Measurements from ENCODE around the gene FBXW12.
A peak's percentile ranks its signal among the peaks of the same experiment; 100 is the strongest.

FBXW12 gene

DNA sequence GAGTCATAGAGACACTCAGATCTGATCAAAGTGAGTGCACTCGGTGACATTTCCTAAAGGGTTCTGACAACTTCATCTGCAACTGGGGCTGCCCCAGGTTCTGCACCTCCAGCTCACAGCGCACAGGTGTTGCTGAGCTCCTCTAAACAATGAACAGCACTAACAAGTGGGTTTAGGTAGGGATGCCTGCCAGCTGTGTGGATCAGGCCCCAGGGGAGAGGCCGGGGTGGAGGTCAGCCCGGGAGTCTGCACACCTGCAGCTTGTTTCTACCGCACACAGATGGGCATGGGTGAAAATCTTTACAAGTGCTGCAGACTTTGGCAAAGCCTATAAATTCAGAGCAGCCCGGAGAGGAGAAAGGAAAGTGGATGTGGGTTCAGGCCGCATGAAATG is 355 bp downstream of the FBXW12 start:
- no peak for DNase-seq (ENCODE audit: low spot score)
- Histone ChIP-seq H3K27ac (replicated peaks; ENCODE audit: low read length) (no peak overlapping the region), H2AFZ (ENCODE audit: low read length) (no peak overlapping the region), H2BK120ac (ENCODE audit: low read depth, low read length) (no peak overlapping the region), H3K4me1 (ENCODE audit: control insufficient read depth in 2 of 2, insufficient read depth in 1 of 2, low read depth in 1 of 2, low read length in 2 of 2) (peaks cover 3 to 12% of the 10 kb centered on the region in 2 donors), H2AK5ac (ENCODE audit: low read depth, low read length) (no peak overlapping the region), H3K27me3 (ENCODE audit: control insufficient read depth in 3 of 3, insufficient read depth in 3 of 3, low read depth in 1 of 3, low read length in 3 of 3) (peaks cover 0 to 17% (median 0%) of the 10 kb centered on the region in 3 experiments), H3K4me2 (ENCODE audit: insufficient read depth, low read length, poor library complexity, severe bottlenecking) (no peak overlapping the region), H3K79me1 (ENCODE audit: low read depth, low read length) (no peaks in the 10 kb centered on the region), H3K36me3 (replicated peaks in 1 of 2; ENCODE audit: control insufficient read depth in 2 of 2, insufficient read depth in 2 of 2, low read length in 2 of 2) (no peaks in the 10 kb centered on the region), H4K91ac (ENCODE audit: low read depth, low read length, poor library complexity) (no peak overlapping the region), H2BK15ac (ENCODE audit: low read length) (no peak overlapping the region), H3K14ac (ENCODE audit: low read length) (no peak overlapping the region), H3K9me3 (replicated peaks in 1 of 2; ENCODE audit: control insufficient read depth in 2 of 2, insufficient read depth in 1 of 2, low read depth in 1 of 2, low read length in 2 of 2) (no peaks in the 10 kb centered on the region), H4K8ac (ENCODE audit: low read depth, low read length) (no peak overlapping the region), H3K4me3 (ENCODE audit: low read length in 2 of 2) (no peak overlapping the region), H3K9ac (ENCODE audit: low read depth, low read length, poor library complexity) (no peak overlapping the region), H3K23ac (ENCODE audit: low read depth, low read length, poor library complexity) (no peak overlapping the region), H2BK5ac (ENCODE audit: low read length) (no peak overlapping the region), H3K18ac (ENCODE audit: low read length) (no peak overlapping the region), H3K4ac (ENCODE audit: low read length) (no peak overlapping the region), H2BK12ac (ENCODE audit: low read length) (no peak overlapping the region)
- WGBS, 2 donors (ENCODE audit: extremely low coverage in 2 of 2, insufficient read length in 2 of 2, insufficient replicate concordance in 1 of 2): no CpG with 5 or more reads among the region's 7 CpGs

DNA sequence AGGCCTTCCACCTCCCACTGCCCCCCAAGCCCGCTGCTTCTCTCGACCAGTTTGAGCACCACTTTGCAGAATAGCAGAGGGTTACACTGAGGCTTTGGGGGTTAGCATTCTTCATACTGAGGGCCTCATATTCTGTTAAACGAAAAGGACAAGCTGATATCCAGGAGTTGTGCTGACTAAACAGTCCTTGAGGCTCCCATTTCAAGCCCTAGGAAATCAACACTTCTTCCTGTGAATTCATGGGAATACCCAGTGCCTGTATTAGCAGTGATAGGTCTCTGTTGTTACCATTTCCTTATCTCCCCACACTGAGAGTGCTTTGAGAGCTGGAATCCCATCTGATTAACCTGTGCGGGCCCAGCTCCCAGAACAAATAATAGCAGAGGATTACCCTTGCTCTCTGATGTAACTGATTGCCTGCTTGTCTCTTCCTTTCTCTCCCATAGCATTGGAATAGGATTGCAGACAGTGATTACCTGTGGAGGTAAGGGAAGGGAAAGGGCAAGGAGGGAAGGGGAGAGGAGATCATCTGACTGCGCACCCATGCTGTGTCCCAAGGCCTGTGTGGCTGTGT is 930 bp downstream of the FBXW12 start:
- no peak overlapping the region for H3K18ac ChIP-seq (ENCODE audit: low read length)
- H4K8ac ChIP-seq (ENCODE audit: low read depth, low read length): peak overlapping the region; percentile 32
- no peak overlapping the region for H2BK12ac ChIP-seq (ENCODE audit: low read length)
- no peaks in the 10 kb centered on the region for H3K36me3 ChIP-seq (replicated peaks in 1 of 2; ENCODE audit: control insufficient read depth in 2 of 2, insufficient read depth in 2 of 2, low read length in 2 of 2)
- H3K4ac ChIP-seq (ENCODE audit: low read length): no peak overlapping the region
- H3K4me1 ChIP-seq (ENCODE audit: control insufficient read depth in 2 of 2, insufficient read depth in 1 of 2, low read depth in 1 of 2, low read length in 2 of 2): peaks cover 3 to 12% of the 10 kb centered on the region in 2 donors
- no peak overlapping the region for H3K4me3 ChIP-seq (ENCODE audit: low read length in 2 of 2)
- no peaks in the 10 kb centered on the region for H3K79me1 ChIP-seq (ENCODE audit: low read depth, low read length)
- no peak overlapping the region for H3K9ac ChIP-seq (ENCODE audit: low read depth, low read length, poor library complexity)
- WGBS, 2 donors (ENCODE audit: extremely low coverage in 2 of 2, insufficient read length in 2 of 2, insufficient replicate concordance in 1 of 2): no CpG with 5 or more reads among the region's 5 CpGs
- H3K4me2 ChIP-seq (ENCODE audit: insufficient read depth, low read length, poor library complexity, severe bottlenecking): no peak overlapping the region
- DNase-seq (ENCODE audit: low spot score): no peak
- H2BK120ac ChIP-seq (ENCODE audit: low read depth, low read length): no peak overlapping the region
- no peak overlapping the region for H2AFZ ChIP-seq (ENCODE audit: low read length)
- no peak overlapping the region for H4K91ac ChIP-seq (ENCODE audit: low read depth, low read length, poor library complexity)
- H2BK5ac ChIP-seq (ENCODE audit: low read length): no peak overlapping the region
- H3K9me3 ChIP-seq (replicated peaks in 1 of 2; ENCODE audit: control insufficient read depth in 2 of 2, insufficient read depth in 1 of 2, low read depth in 1 of 2, low read length in 2 of 2): no peaks in the 10 kb centered on the region
- H2BK15ac ChIP-seq (ENCODE audit: low read length): no peak overlapping the region
- no peak overlapping the region for H3K14ac ChIP-seq (ENCODE audit: low read length)
- H2AK5ac ChIP-seq (ENCODE audit: low read depth, low read length): no peak overlapping the region
- H3K27me3 ChIP-seq (ENCODE audit: control insufficient read depth in 3 of 3, insufficient read depth in 3 of 3, low read depth in 1 of 3, low read length in 3 of 3): peaks cover 0 to 13% (median 0%) of the 10 kb centered on the region in 3 experiments
- H3K27ac ChIP-seq (replicated peaks; ENCODE audit: low read length): no peak overlapping the region
- no peak overlapping the region for H3K23ac ChIP-seq (ENCODE audit: low read depth, low read length, poor library complexity)

DNA sequence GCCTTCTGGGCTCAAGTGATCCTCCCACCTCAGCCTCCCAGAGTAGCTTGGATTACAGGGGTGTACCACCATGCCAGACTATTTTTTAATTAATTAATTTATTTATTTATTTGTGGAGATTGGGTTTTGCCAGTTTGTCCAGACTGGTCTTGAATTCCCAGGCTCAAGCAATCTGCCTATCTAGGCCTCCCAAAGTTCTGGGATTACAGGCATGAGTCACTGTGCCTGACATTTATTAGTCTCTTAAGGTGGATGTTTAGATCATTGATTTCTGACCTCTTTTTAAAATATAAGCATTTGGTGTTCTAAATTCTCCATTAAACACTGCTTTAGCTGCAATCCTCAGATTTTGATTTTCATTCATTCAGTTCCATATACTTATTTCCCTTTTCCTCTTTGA is 15.6 kb downstream of the FBXW12 start:
- Histone ChIP-seq H3K27ac (replicated peaks; ENCODE audit: low read length) (no peak overlapping the region), H3K4me1 (ENCODE audit: control insufficient read depth in 2 of 2, insufficient read depth in 1 of 2, low read depth in 1 of 2, low read length in 2 of 2) (no peaks in the 10 kb centered on the region), H3K23ac (ENCODE audit: low read depth, low read length, poor library complexity) (no peak overlapping the region), H3K4me3 (ENCODE audit: low read length in 2 of 2) (no peak overlapping the region), H3K36me3 (replicated peaks in 1 of 2; ENCODE audit: control insufficient read depth in 2 of 2, insufficient read depth in 2 of 2, low read length in 2 of 2) (no peaks in the 10 kb centered on the region), H2BK120ac (ENCODE audit: low read depth, low read length) (no peak overlapping the region), H2AK5ac (ENCODE audit: low read depth, low read length) (no peak overlapping the region), H2BK5ac (ENCODE audit: low read length) (no peak overlapping the region), H3K9ac (ENCODE audit: low read depth, low read length, poor library complexity) (no peak overlapping the region), H3K4me2 (ENCODE audit: insufficient read depth, low read length, poor library complexity, severe bottlenecking) (no peak overlapping the region), H3K9me3 (replicated peaks in 1 of 2; ENCODE audit: control insufficient read depth in 2 of 2, insufficient read depth in 1 of 2, low read depth in 1 of 2, low read length in 2 of 2) (no peaks in the 10 kb centered on the region), H2AFZ (ENCODE audit: low read length) (no peak overlapping the region), H2BK15ac (ENCODE audit: low read length) (no peak overlapping the region), H3K4ac (ENCODE audit: low read length) (no peak overlapping the region), H2BK12ac (ENCODE audit: low read length) (no peak overlapping the region), H4K91ac (ENCODE audit: low read depth, low read length, poor library complexity) (no peak overlapping the region), H3K18ac (ENCODE audit: low read length) (no peak overlapping the region), H3K27me3 (ENCODE audit: control insufficient read depth in 3 of 3, insufficient read depth in 3 of 3, low read depth in 1 of 3, low read length in 3 of 3) (peaks cover 0 to 21% (median 0%) of the 10 kb centered on the region in 3 experiments), H3K79me1 (ENCODE audit: low read depth, low read length) (no peaks in the 10 kb centered on the region), H4K8ac (ENCODE audit: low read depth, low read length) (no peak overlapping the region), H3K14ac (ENCODE audit: low read length) (no peak overlapping the region)
- DNase-seq (ENCODE audit: low spot score): no peak

DNA sequence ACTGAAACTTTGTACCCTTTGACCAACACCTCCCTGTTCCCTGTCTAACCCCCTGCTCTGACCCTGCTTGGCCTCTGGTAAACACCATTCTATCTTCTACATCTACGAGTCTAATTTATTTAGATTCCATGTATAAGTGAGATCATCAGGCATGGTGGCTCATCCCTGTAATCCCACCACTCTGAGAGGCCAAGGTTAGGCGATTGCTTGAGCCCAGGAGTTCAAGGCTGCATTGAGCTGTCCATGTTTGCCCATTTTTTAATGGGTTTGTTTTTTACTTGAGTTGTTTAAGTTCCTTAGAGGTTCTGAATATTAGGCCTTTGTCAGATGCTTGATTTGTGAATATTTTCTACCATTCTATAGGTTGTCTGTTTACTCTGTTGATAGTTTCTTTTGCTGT is 16.9 kb downstream of the FBXW12 start:
- Histone ChIP-seq H3K18ac (ENCODE audit: low read length) (no peak overlapping the region), H3K27me3 (ENCODE audit: control insufficient read depth in 3 of 3, insufficient read depth in 3 of 3, low read depth in 1 of 3, low read length in 3 of 3) (peaks cover 0 to 16% (median 0%) of the 10 kb centered on the region in 3 experiments), H3K4ac (ENCODE audit: low read length) (no peak overlapping the region), H3K79me1 (ENCODE audit: low read depth, low read length) (no peaks in the 10 kb centered on the region), H2BK120ac (ENCODE audit: low read depth, low read length) (no peak overlapping the region), H3K4me3 (ENCODE audit: low read length in 2 of 2) (no peak overlapping the region), H3K4me2 (ENCODE audit: insufficient read depth, low read length, poor library complexity, severe bottlenecking) (no peak overlapping the region), H2BK5ac (ENCODE audit: low read length) (no peak overlapping the region), H2BK15ac (ENCODE audit: low read length) (no peak overlapping the region), H3K9ac (ENCODE audit: low read depth, low read length, poor library complexity) (no peak overlapping the region), H3K27ac (replicated peaks; ENCODE audit: low read length) (no peak overlapping the region), H2BK12ac (ENCODE audit: low read length) (no peak overlapping the region), H3K14ac (ENCODE audit: low read length) (no peak overlapping the region), H4K91ac (ENCODE audit: low read depth, low read length, poor library complexity) (no peak overlapping the region), H2AFZ (ENCODE audit: low read length) (no peak overlapping the region), H3K36me3 (replicated peaks in 1 of 2; ENCODE audit: control insufficient read depth in 2 of 2, insufficient read depth in 2 of 2, low read length in 2 of 2) (no peaks in the 10 kb centered on the region), H3K23ac (ENCODE audit: low read depth, low read length, poor library complexity) (no peak overlapping the region), H3K4me1 (ENCODE audit: control insufficient read depth in 2 of 2, insufficient read depth in 1 of 2, low read depth in 1 of 2, low read length in 2 of 2) (no peaks in the 10 kb centered on the region), H4K8ac (ENCODE audit: low read depth, low read length) (no peak overlapping the region), H3K9me3 (replicated peaks in 1 of 2; ENCODE audit: control insufficient read depth in 2 of 2, insufficient read depth in 1 of 2, low read depth in 1 of 2, low read length in 2 of 2) (no peaks in the 10 kb centered on the region), H2AK5ac (ENCODE audit: low read depth, low read length) (no peak overlapping the region)
- no CpG with 5 or more reads among the region's 2 CpGs for WGBS, 2 donors (ENCODE audit: extremely low coverage in 2 of 2, insufficient read length in 2 of 2, insufficient replicate concordance in 1 of 2)
- DNase-seq (ENCODE audit: low spot score): no peak
